ENCODE measurements around the gene CDH4. TPM values are rescaled to one million over a fixed set of nuclear protein-coding genes. Genes with fewer than 3 reads are reported as not detected.

Gene CDH4
- total and polyA plus RNA-seq, 9 of the 15 experiments (the other 6 are each of a cell fraction or from before 2014, with no cell fraction given) = 0.04 TPM; not detected in 8

DNA sequence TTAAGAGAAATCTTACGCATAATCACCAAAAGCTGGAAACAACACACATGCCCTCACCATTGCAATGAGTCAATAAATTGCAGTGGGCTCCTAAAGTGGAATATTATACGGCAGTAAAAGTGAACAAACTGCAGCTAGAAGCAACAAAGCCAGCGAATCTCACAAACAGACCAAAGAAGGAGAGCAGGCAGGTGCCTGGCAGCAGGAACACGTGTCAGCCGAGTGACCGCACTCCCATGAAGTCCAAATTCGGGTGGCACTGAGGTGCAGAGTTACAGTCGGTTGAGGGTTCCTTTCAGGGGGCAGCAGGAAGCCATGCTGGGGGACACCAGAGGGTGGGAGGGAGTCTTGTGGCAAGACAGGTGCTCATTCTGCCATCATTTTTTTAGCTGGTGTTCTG lies 500.5 kb downstream of the CDH4 start:
- in situ Hi-C loops (cut with MboI) = no loop called here
- no peak overlapping the region for H3K27ac ChIP-seq (ENCODE audit: extremely low read depth, low read depth, low read length)
- no peak overlapping the region for H3K9ac ChIP-seq (ENCODE audit: insufficient read depth in 1 of 2, low read depth in 2 of 2, low read length in 2 of 2)
- POLR2A ChIA-PET = no interaction called here
- H3K4me3 ChIP-seq = no peak overlapping the region
- no TSS peak for BruUV-seq (replicated peaks)
- FAIRE-seq (no peak), DNase-seq (ENCODE audit: extremely low read depth in 1 of 4, low spot score in 3 of 4) (no peak), ATAC-seq (no peak)
- WGBS (ENCODE audit: insufficient coverage, low coverage, missing lambda C conversion rate) = 4% methylated on average over 8 of the region's 8 CpGs
- H3K27me3 ChIP-seq (ENCODE audit: control insufficient read depth in 2 of 2, insufficient read depth in 2 of 2, low read length in 2 of 2) = peaks cover 0 to 20% of the 10 kb centered on the region in 2 experiments; a peak in 2 of 5 replicates
- H4K20me1 ChIP-seq (replicated peaks; ENCODE audit: control insufficient read depth, insufficient read depth, low read length) = no peaks in the 10 kb centered on the region
- no peak overlapping the region for H3K4me2 ChIP-seq (ENCODE audit: insufficient read depth, low read length)
- no peaks in the 10 kb centered on the region for H3K36me3 ChIP-seq (ENCODE audit: control insufficient read depth, insufficient read depth, low read length)
- no peaks in the 10 kb centered on the region for H3K79me2 ChIP-seq (ENCODE audit: control insufficient read depth, insufficient read depth, low read length)
- TF ChIP-seq NR2C2 (CRISPR knock-in tag; IDR thresholded peaks at IDR 0.05) (no peak), NR2C2 (tag; IDR thresholded peaks at IDR 0.05) (no peak), TEAD4 (IDR thresholded peaks at IDR 0.05; ENCODE audit: low read length) (no peak), TEAD4 (CRISPR knock-in tag; IDR thresholded peaks at IDR 0.05; ENCODE audit: borderline replicate concordance) (no peak), CAMTA2 (CRISPR knock-in tag; conservative IDR thresholded peaks at IDR 0.05) (no peak), ERF (CRISPR knock-in tag; IDR thresholded peaks at IDR 0.05) (no peak), NRF1 (conservative IDR thresholded peaks at IDR 0.05 in 1 of 2, IDR thresholded peaks at IDR 0.05 in 1 of 2) (no peak), HNRNPUL1 (IDR thresholded peaks at IDR 0.05; ENCODE audit: low read length) (no peak), CEBPB (tag; IDR thresholded peaks at IDR 0.05) (no peak), ZNF217 (CRISPR knock-in tag; IDR thresholded peaks at IDR 0.05) (no peak), MIER1 (IDR thresholded peaks at IDR 0.05; ENCODE audit: low read depth) (no peak), SRSF1 (IDR thresholded peaks at IDR 0.05; ENCODE audit: low read depth, low read length) (no peak), SREBF1 (IDR thresholded peaks at IDR 0.05; ENCODE audit: borderline replicate concordance, low read depth, low read length) (no peak), ZNF274 (IDR thresholded peaks at IDR 0.05; ENCODE audit: borderline replicate concordance, low read depth, low read length) (no peak)
- TF ChIP-seq, protein P1, sequence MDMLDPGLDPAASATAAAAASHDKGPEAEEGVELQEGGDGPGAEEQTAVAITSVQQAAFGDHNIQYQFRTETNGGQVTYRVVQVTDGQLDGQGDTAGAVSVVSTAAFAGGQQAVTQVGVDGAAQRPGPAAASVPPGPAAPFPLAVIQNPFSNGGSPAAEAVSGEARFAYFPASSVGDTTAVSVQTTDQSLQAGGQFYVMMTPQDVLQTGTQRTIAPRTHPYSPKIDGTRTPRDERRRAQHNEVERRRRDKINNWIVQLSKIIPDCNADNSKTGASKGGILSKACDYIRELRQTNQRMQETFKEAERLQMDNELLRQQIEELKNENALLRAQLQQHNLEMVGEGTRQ (CRISPR knock-in tag; IDR thresholded peaks at IDR 0.05) = no peak
- TF ChIP-seq, protein P2, sequence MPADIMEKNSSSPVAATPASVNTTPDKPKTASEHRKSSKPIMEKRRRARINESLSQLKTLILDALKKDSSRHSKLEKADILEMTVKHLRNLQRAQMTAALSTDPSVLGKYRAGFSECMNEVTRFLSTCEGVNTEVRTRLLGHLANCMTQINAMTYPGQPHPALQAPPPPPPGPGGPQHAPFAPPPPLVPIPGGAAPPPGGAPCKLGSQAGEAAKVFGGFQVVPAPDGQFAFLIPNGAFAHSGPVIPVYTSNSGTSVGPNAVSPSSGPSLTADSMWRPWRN (IDR thresholded peaks at IDR 0.05; ENCODE audit: low read depth) = no peak
- TF ChIP-seq, protein P3, sequence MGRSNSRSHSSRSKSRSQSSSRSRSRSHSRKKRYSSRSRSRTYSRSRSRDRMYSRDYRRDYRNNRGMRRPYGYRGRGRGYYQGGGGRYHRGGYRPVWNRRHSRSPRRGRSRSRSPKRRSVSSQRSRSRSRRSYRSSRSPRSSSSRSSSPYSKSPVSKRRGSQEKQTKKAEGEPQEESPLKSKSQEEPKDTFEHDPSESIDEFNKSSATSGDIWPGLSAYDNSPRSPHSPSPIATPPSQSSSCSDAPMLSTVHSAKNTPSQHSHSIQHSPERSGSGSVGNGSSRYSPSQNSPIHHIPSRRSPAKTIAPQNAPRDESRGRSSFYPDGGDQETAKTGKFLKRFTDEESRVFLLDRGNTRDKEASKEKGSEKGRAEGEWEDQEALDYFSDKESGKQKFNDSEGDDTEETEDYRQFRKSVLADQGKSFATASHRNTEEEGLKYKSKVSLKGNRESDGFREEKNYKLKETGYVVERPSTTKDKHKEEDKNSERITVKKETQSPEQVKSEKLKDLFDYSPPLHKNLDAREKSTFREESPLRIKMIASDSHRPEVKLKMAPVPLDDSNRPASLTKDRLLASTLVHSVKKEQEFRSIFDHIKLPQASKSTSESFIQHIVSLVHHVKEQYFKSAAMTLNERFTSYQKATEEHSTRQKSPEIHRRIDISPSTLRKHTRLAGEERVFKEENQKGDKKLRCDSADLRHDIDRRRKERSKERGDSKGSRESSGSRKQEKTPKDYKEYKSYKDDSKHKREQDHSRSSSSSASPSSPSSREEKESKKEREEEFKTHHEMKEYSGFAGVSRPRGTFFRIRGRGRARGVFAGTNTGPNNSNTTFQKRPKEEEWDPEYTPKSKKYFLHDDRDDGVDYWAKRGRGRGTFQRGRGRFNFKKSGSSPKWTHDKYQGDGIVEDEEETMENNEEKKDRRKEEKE (IDR thresholded peaks at IDR 0.05; ENCODE audit: borderline replicate concordance in 1 of 2, control insufficient read depth in 1 of 2, low read depth in 2 of 2, low read length in 1 of 2) = no peak
- TF ChIP-seq, protein P4, sequence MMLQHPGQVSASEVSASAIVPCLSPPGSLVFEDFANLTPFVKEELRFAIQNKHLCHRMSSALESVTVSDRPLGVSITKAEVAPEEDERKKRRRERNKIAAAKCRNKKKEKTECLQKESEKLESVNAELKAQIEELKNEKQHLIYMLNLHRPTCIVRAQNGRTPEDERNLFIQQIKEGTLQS (IDR thresholded peaks at IDR 0.05) = no peak
- TF ChIP-seq, protein P4 (CRISPR knock-in tag; conservative IDR thresholded peaks at IDR 0.05) = no peak
- intact Hi-C loops (cut with micrococcal nuclease) = no loop called here
- no peaks in the 10 kb centered on the region for H3K9me3 ChIP-seq (replicated peaks; ENCODE audit: control insufficient read depth, insufficient read depth, low read depth, low read length)
- H2AFZ ChIP-seq (ENCODE audit: low read depth, low read length) = no peak overlapping the region
- no peaks in the 10 kb centered on the region for H3K4me1 ChIP-seq (replicated peaks in 1 of 2; ENCODE audit: control insufficient read depth in 2 of 2, insufficient read depth in 2 of 2, low read length in 2 of 2)
- CTCF ChIA-PET (ENCODE audit: low intra/inter-chr PET ratio) = no interaction called here
- no peaks in the 10 kb centered on the region for H3K9me1 ChIP-seq (ENCODE audit: control insufficient read depth, insufficient read depth, low read length)
